Measurements from ENCODE around the gene EFEMP1.

The EFEMP1 gene

GRCh38 chr2:55876429-55877086 is 47.0 kb downstream of the EFEMP1 start:
- Histone ChIP-seq H3K27me3 (ENCODE audit: insufficient read depth, poor library complexity, severe bottlenecking) (no peaks in the 10 kb centered on the region), H3K27ac (replicated peaks) (no peak overlapping the region), H3K4me3 (replicated peaks; ENCODE audit: insufficient read depth, low read length) (no peak overlapping the region)
- no peak for DNase-seq (ENCODE audit: low read depth in 1 of 2, low spot score in 1 of 2)
- no peak for TF ChIP-seq REST (IDR thresholded peaks at IDR 0.05; ENCODE audit: insufficient replicate concordance, low read depth)
- TF ChIP-seq GABPA (IDR thresholded peaks at IDR 0.05; ENCODE audit: low read depth): no peak
- no peak for TF ChIP-seq CTCF (IDR thresholded peaks at IDR 0.05; ENCODE audit: insufficient read depth, low read length)
- TF ChIP-seq POLR2AphosphoS5 (IDR thresholded peaks at IDR 0.05; ENCODE audit: low read depth): no peak
- TF ChIP-seq SPI1 (IDR thresholded peaks at IDR 0.05; ENCODE audit: borderline replicate concordance, low read depth): no peak

DNA sequence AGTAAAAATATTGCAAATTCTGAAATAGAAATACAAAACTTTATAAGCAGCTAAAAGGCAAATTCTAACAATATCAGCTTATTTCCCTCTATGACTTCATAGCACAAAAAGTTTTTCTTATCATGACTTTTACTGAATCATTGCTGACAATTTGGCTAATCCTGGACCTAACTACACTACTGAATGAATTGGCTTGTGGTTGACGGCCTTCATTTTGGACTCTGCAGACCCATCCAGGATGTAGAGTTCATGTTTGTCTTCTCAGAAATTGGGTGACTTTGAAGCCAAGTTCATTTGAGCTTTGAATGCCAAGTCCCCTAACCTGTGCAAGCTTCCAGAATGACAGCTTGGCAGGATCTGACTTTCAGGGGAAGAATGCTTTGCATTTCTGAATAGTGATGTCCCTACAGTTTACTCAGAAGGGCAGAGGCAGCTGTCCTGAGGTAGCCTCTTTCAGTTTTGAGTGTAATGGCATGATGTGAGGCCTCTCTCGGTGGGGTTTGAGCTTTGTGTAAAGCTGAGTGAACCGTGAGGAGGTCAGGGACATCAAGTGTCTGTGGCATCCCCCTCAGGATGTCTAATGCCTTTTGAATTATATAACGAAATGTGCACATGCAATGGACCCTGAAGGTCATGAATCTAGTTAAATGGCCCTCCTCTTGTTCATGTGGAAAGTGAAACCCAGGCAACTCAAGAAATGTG is 48.0 kb downstream of the EFEMP1 start:
- DNase-seq (ENCODE audit: low read depth in 1 of 2, low spot score in 1 of 2): no peak
- Histone ChIP-seq H3K27me3 (ENCODE audit: insufficient read depth, poor library complexity, severe bottlenecking) (no peaks in the 10 kb centered on the region), H3K4me3 (replicated peaks; ENCODE audit: insufficient read depth, low read length) (no peak overlapping the region), H3K27ac (replicated peaks) (no peak overlapping the region)
- TF ChIP-seq POLR2AphosphoS5 (IDR thresholded peaks at IDR 0.05; ENCODE audit: low read depth) (no peak), GABPA (IDR thresholded peaks at IDR 0.05; ENCODE audit: low read depth) (no peak), SPI1 (IDR thresholded peaks at IDR 0.05; ENCODE audit: borderline replicate concordance, low read depth) (no peak), REST (IDR thresholded peaks at IDR 0.05; ENCODE audit: insufficient replicate concordance, low read depth) (no peak), CTCF (IDR thresholded peaks at IDR 0.05; ENCODE audit: insufficient read depth, low read length) (no peak)

- DNase-seq (ENCODE audit: low read depth in 1 of 2, low spot score in 1 of 2): no peak
Observed at GRCh38 chr2:55874338-55874737, 49.2 kb downstream of the EFEMP1 start.

More at GRCh38 chr2:55874338-55874737, 49.2 kb downstream of the EFEMP1 start:
- no peak for TF ChIP-seq REST (IDR thresholded peaks at IDR 0.05; ENCODE audit: insufficient replicate concordance, low read depth)
- TF ChIP-seq CTCF (IDR thresholded peaks at IDR 0.05; ENCODE audit: insufficient read depth, low read length): no peak
- TF ChIP-seq GABPA (IDR thresholded peaks at IDR 0.05; ENCODE audit: low read depth): no peak
- no peak for TF ChIP-seq POLR2AphosphoS5 (IDR thresholded peaks at IDR 0.05; ENCODE audit: low read depth)
- no peak for TF ChIP-seq SPI1 (IDR thresholded peaks at IDR 0.05; ENCODE audit: borderline replicate concordance, low read depth)
- Histone ChIP-seq H3K4me3 (replicated peaks; ENCODE audit: insufficient read depth, low read length) (no peak overlapping the region), H3K27me3 (ENCODE audit: insufficient read depth, poor library complexity, severe bottlenecking) (no peaks in the 10 kb centered on the region), H3K27ac (replicated peaks) (no peak overlapping the region)

Measured in HL-60 (cell line).